Panc1 (cell line): ENCODE results near the gene POLR3GL.

Source experiments
- CTCF ChIP-seq: fragments of 450-650 bp; IDR thresholded peaks from 2 replicates; pipeline ENCODE4 v1.5.1; 2017; ENCODE audit warnings: mild to moderate bottlenecking
- POLR2AphosphoS5 ChIP-seq: IDR thresholded peaks from 2 replicates; pipeline ENCODE4 v1.6.1; 2012; ENCODE audit warnings: mild to moderate bottlenecking, low read depth, low read length, moderate library complexity
- SIN3A ChIP-seq: IDR thresholded peaks from 2 replicates; pipeline ENCODE4 v1.6.1; 2012; ENCODE audit warnings: low read depth, mild to moderate bottlenecking, low read length, moderate library complexity, borderline replicate concordance; ENCODE audit not compliant: insufficient read depth

GRCh38 chr1:145952903-145953302 lies 11.6 kb upstream of the POLR3GL start:
- no peak for TF ChIP-seq SIN3A
- TF ChIP-seq CTCF: no peak
- TF ChIP-seq POLR2AphosphoS5: no peak
